HL-60 (cell line): ENCODE data around the gene KCNMA1.

Experiments used
- DNase-seq, 2 experiments: peaks; one replicate each; pipeline ENCODE4 v3.0.0-alpha.2; 2010 to 2020; ENCODE audit warnings: low read depth in 1 of 2, low spot score in 1 of 2
- H3K27ac ChIP-seq: fragments of 250-450 bp; sonication (Bioruptor Pico); replicated peaks from 2 replicates; pipeline ENCODE4 v1.5.1; 2020; ENCODE audit warnings: mild to moderate bottlenecking, moderate library complexity
- H3K27me3 ChIP-seq: fragments of 250-450 bp; sonication (Bioruptor Pico); 2 replicates; pipeline ENCODE4 v1.5.1; 2021; ENCODE audit warnings: mild to moderate bottlenecking, moderate library complexity; ENCODE audit not compliant: insufficient read depth, poor library complexity, severe bottlenecking
- H3K4me3 ChIP-seq: replicated peaks from 2 replicates; pipeline ENCODE4 v1.5.1; 2011; ENCODE audit warnings: mild to moderate bottlenecking, control low read depth, low read length; ENCODE audit not compliant: insufficient read depth
- GABPA ChIP-seq: IDR thresholded peaks from 2 replicates; pipeline ENCODE4 v1.6.1; 2012; ENCODE audit warnings: low read depth
- POLR2AphosphoS5 ChIP-seq: IDR thresholded peaks from 2 replicates; pipeline ENCODE4 v1.6.1; 2012; ENCODE audit warnings: low read depth
- SPI1 ChIP-seq: IDR thresholded peaks from 2 replicates; pipeline ENCODE4 v1.6.1; 2012; ENCODE audit warnings: low read depth, mild to moderate bottlenecking, borderline replicate concordance
- TF ChIP-seq, protein P1 (sequence below): IDR thresholded peaks from one replicate; pipeline ENCODE4 v1.5.1; 2011; ENCODE audit warnings: low read length, control low read depth, inconsistent platforms; ENCODE audit not compliant: insufficient read depth
- TF ChIP-seq, protein P2 (sequence below): IDR thresholded peaks from 2 replicates; pipeline ENCODE4 v1.6.1; 2012; ENCODE audit warnings: low read depth; ENCODE audit not compliant: insufficient replicate concordance

Gene KCNMA1

DNA sequence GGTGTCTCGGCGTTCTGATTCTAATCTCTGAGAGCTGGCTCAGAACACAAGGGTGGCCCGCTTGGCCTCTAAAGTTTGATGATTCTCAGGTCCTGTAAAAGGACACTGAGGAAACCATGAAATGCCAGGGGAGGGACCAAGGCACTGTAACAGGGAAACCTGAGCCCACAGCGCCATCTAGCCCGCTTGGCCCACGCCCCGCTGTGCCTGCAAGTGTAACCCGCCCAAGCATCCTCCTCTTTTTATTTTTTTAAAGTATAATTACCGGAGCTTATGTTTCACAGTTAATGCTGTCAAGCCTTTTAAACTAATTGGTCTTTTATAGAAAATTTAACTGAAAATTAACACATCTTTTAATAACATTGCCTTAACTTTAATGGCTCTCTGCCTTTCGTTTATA lies 734.7 kb downstream of the KCNMA1 start:
- TF ChIP-seq, protein P1, sequence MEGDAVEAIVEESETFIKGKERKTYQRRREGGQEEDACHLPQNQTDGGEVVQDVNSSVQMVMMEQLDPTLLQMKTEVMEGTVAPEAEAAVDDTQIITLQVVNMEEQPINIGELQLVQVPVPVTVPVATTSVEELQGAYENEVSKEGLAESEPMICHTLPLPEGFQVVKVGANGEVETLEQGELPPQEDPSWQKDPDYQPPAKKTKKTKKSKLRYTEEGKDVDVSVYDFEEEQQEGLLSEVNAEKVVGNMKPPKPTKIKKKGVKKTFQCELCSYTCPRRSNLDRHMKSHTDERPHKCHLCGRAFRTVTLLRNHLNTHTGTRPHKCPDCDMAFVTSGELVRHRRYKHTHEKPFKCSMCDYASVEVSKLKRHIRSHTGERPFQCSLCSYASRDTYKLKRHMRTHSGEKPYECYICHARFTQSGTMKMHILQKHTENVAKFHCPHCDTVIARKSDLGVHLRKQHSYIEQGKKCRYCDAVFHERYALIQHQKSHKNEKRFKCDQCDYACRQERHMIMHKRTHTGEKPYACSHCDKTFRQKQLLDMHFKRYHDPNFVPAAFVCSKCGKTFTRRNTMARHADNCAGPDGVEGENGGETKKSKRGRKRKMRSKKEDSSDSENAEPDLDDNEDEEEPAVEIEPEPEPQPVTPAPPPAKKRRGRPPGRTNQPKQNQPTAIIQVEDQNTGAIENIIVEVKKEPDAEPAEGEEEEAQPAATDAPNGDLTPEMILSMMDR: peak; percentile 50
- no peak for TF ChIP-seq SPI1
- Histone ChIP-seq H3K4me3 (no peak overlapping the region), H3K27ac (no peak overlapping the region), H3K27me3 (peaks cover 2% of the 10 kb centered on the region)
- peak in 1 of 2 experiments; percentile 46 for DNase-seq

DNA sequence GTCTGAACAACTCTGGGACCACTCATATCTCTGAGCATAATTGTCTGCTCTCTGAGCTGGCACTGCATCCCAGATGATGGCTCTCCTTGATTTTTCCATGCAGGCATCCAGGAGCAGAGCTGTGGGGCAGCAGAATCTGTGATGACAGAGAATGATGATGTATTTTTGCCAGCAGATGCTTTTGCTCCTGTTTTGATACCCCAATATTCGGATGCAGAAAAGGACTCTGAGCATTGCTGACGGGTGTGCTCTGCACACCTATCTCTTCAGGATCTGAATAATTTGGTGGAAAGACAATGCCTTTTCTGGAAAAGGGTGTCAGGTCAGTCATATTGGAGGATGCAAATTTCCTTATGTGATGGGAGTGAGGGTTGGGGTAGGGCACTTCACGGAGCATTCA lies 735.9 kb downstream of the KCNMA1 start:
- TF ChIP-seq, protein P2, sequence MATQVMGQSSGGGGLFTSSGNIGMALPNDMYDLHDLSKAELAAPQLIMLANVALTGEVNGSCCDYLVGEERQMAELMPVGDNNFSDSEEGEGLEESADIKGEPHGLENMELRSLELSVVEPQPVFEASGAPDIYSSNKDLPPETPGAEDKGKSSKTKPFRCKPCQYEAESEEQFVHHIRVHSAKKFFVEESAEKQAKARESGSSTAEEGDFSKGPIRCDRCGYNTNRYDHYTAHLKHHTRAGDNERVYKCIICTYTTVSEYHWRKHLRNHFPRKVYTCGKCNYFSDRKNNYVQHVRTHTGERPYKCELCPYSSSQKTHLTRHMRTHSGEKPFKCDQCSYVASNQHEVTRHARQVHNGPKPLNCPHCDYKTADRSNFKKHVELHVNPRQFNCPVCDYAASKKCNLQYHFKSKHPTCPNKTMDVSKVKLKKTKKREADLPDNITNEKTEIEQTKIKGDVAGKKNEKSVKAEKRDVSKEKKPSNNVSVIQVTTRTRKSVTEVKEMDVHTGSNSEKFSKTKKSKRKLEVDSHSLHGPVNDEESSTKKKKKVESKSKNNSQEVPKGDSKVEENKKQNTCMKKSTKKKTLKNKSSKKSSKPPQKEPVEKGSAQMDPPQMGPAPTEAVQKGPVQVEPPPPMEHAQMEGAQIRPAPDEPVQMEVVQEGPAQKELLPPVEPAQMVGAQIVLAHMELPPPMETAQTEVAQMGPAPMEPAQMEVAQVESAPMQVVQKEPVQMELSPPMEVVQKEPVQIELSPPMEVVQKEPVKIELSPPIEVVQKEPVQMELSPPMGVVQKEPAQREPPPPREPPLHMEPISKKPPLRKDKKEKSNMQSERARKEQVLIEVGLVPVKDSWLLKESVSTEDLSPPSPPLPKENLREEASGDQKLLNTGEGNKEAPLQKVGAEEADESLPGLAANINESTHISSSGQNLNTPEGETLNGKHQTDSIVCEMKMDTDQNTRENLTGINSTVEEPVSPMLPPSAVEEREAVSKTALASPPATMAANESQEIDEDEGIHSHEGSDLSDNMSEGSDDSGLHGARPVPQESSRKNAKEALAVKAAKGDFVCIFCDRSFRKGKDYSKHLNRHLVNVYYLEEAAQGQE: no peak
- TF ChIP-seq, protein P1: no peak
- TF ChIP-seq SPI1 (no peak), GABPA (no peak), POLR2AphosphoS5 (no peak)
- Histone ChIP-seq H3K4me3 (no peak overlapping the region), H3K27me3 (peaks cover 2% of the 10 kb centered on the region), H3K27ac (no peak overlapping the region)
- DNase-seq: no peak

DNA sequence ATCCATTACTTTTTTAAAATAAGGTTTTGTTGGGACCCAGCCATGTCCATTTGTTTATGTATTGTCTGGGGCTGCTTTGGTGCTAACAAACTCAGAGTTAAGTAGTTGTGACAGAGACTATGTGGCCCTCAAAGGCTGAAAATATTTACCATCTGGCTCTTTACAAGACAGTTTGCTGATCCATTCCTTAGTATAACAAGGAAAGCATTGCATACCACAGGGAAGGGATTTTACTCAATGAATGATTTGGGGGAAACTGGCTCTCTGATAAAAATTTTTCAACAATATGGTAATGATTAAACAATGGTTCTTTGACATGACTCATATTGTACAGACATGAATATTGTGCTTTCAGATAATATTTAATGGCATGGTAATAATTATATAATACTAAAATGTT lies 738.1 kb downstream of the KCNMA1 start:
- peaks cover 2% of the 10 kb centered on the region for H3K27me3 ChIP-seq
- H3K27ac ChIP-seq: no peak overlapping the region
- TF ChIP-seq, protein P1: no peak
- TF ChIP-seq SPI1 (no peak), GABPA (no peak), POLR2AphosphoS5 (no peak)
- TF ChIP-seq, protein P2: no peak
- DNase-seq: no peak
- H3K4me3 ChIP-seq: no peak overlapping the region

DNA sequence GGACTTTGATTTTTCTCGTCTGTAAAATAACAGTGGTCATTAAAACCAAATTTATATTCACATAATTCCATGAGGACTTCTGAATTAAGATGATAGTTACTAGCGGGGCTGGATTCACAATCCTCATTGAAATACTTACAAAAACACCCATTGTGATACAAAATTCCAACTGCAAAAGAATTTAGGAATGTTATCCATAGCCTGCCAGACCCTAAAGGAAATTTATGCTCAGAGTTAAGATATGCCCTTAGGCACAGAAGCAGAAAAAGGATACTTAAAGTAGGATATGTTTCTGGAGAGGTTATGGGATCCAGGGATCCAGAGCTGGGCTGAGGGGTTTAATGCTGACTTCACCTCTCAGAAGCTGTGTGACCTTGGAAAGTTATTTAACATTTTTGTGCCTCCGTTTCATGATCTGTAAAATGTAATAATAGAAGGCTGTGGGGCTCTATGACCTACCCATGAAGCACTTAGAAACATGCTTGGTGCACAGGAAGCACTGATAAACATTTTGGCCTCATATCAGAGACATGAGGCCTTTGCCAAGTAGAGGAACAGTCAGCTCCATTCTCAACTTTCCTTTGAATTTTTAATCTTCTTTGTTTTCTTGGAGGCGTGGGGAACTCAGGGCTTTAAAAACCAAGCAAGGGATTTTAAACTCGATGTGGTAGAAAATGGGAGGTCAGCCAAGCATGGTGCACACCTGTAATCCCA lies 744.7 kb downstream of the KCNMA1 start:
- TF ChIP-seq SPI1 (no peak), POLR2AphosphoS5 (no peak), GABPA (no peak)
- TF ChIP-seq, protein P1: no peak
- Histone ChIP-seq H3K4me3 (no peak overlapping the region), H3K27ac (no peak overlapping the region), H3K27me3 (no peaks in the 10 kb centered on the region)
- no peak for DNase-seq
